BJ (cell line): Measurements from ENCODE around the gene ZNF331. TPM values are rescaled to one million over a fixed set of nuclear protein-coding genes. Genes with fewer than 3 reads are reported as not detected.

Experiments used
- CTCF ChIA-PET: fragments of 350-600 bp; formaldehyde crosslinking; extraction: SDS; loops from one replicate; lab custom pipeline; 2021; ENCODE audit warnings: antibody characterized with exemption, inconsistent platforms; lab: Yijun Ruan, JAX
- POLR2A ChIA-PET: fragments of 300-600 bp; sonication (Branson Sonifier 250); formaldehyde crosslinking; extraction: SDS; loops from one replicate; lab custom pipeline; 2021; ENCODE audit warnings: antibody characterized with exemption; lab: Charles Lee
- DNase-seq: peaks from one replicate; pipeline ENCODE4 v3.0.0-alpha.2; 2011; ENCODE audit warnings: low read depth
- H3K27me3 ChIP-seq: 2 replicates; pipeline ENCODE4 v1.6.0; 2011; ENCODE audit warnings: low read length; ENCODE audit not compliant: control insufficient read depth, insufficient read depth
- H3K36me3 ChIP-seq: 2 replicates; pipeline ENCODE4 v1.5.1; 2011; ENCODE audit warnings: low read length; ENCODE audit not compliant: control insufficient read depth, insufficient read depth
- H3K4me3 ChIP-seq: 2 replicates; pipeline ENCODE4 v1.5.1; 2011; ENCODE audit warnings: low read depth, mild to moderate bottlenecking, control low read depth, low read length
- polyA plus RNA-seq: library from polyadenylated mRNA; depleted of rRNA; stranded (reverse); fragments of >200 nt; gene quantifications from 2 replicates; pipeline ENCODE4 v1.2.3, GENCODE V29; 2011
- TF ChIP-seq, protein P1 (sequence below): IDR thresholded peaks from 2 replicates; pipeline ENCODE4 v1.5.1; 2011; ENCODE audit warnings: low read depth, mild to moderate bottlenecking, control low read depth, inconsistent platforms, low read length, moderate library complexity; ENCODE audit not compliant: insufficient read depth

Gene ZNF331
- polyA plus RNA-seq, 1 experiment, result 4.8 TPM

- no peak overlapping the region for H3K4me3 ChIP-seq
- no peak for DNase-seq
- POLR2A ChIA-PET, result no interaction called here
- CTCF ChIA-PET, result interaction anchor here (0.6 kb wide), 1 partner anchor 11 kb away, joined by 3 read pairs; no protein-coding TSS in a partner anchor
- H3K36me3 ChIP-seq, result no peaks in the 10 kb centered on the region
- TF ChIP-seq, protein P1, sequence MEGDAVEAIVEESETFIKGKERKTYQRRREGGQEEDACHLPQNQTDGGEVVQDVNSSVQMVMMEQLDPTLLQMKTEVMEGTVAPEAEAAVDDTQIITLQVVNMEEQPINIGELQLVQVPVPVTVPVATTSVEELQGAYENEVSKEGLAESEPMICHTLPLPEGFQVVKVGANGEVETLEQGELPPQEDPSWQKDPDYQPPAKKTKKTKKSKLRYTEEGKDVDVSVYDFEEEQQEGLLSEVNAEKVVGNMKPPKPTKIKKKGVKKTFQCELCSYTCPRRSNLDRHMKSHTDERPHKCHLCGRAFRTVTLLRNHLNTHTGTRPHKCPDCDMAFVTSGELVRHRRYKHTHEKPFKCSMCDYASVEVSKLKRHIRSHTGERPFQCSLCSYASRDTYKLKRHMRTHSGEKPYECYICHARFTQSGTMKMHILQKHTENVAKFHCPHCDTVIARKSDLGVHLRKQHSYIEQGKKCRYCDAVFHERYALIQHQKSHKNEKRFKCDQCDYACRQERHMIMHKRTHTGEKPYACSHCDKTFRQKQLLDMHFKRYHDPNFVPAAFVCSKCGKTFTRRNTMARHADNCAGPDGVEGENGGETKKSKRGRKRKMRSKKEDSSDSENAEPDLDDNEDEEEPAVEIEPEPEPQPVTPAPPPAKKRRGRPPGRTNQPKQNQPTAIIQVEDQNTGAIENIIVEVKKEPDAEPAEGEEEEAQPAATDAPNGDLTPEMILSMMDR, result no peak
- H3K27me3 ChIP-seq, result no peaks in the 10 kb centered on the region
Measured at GRCh38 chr19:53586277-53586691, 48.3 kb downstream of the ZNF331 start.

- no peaks in the 10 kb centered on the region for H3K36me3 ChIP-seq
- H3K27me3 ChIP-seq, result no peaks in the 10 kb centered on the region
- ChIA-PET CTCF (no interaction called here), POLR2A (no interaction called here)
- TF ChIP-seq, protein P1, result no peak
- H3K4me3 ChIP-seq, result no peak overlapping the region
- DNase-seq, result no peak
Measured at GRCh38 chr19:53594811-53595509, 57.0 kb downstream of the ZNF331 start.

DNA sequence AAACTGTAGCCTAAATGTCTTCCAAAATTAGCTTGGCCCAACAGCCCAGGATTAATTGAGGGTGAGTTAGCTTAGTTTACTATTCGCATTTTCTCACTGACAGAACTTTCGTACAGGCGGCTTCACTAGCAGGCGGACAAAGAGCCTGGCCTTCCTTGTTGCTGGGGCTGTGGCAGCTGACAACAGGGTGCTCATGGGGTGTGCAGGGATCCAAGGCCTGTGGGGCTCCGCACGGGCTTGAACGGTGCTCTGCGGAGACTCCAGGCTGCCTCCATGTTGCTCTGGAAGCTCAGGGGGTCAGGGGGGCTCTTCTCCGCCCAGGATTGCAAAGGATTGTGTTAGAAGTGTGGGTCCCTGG, 57.5 kb downstream of the ZNF331 start:
- TF ChIP-seq, protein P1, result no peak
- CTCF ChIA-PET, result interaction anchor here (0.5 kb wide), 1 partner anchor 1252 kb away, joined by 3 read pairs; no protein-coding TSS in a partner anchor
- Histone ChIP-seq H3K27me3 (no peaks in the 10 kb centered on the region), H3K36me3 (no peaks in the 10 kb centered on the region), H3K4me3 (no peak overlapping the region)
- DNase-seq, result no peak
- POLR2A ChIA-PET, result no interaction called here

GRCh38 chr19:53596056-53596455, 58.1 kb downstream of the ZNF331 start:
- DNase-seq, result no peak
- POLR2A ChIA-PET, result no interaction called here
- Histone ChIP-seq H3K27me3 (no peaks in the 10 kb centered on the region), H3K36me3 (no peaks in the 10 kb centered on the region), H3K4me3 (no peak overlapping the region)
- CTCF ChIA-PET, result interaction anchor here (0.5 kb wide), 1 partner anchor 1252 kb away, joined by 3 read pairs; no protein-coding TSS in a partner anchor
- TF ChIP-seq, protein P1, result no peak

- TF ChIP-seq, protein P1, result no peak
- CTCF ChIA-PET, result no interaction called here
- POLR2A ChIA-PET, result no interaction called here
- Histone ChIP-seq H3K4me3 (no peak overlapping the region), H3K27me3 (no peaks in the 10 kb centered on the region), H3K36me3 (no peaks in the 10 kb centered on the region)
- no peak for DNase-seq
Measured at GRCh38 chr19:53597023-53597422, 59.1 kb downstream of the ZNF331 start.
